Erythroblast (primary cell): ENCODE data around the gene NDUFA3.

Experiments used
- GATA1 ChIP-seq: IDR thresholded peaks from 2 replicates; pipeline ENCODE4 v1.6.1; 2011; ENCODE audit warnings: low read depth, mild to moderate bottlenecking, control low read depth, low read length, moderate library complexity
- POLR2A ChIP-seq: IDR thresholded peaks from 2 replicates; pipeline ENCODE4 v1.6.1; 2011; ENCODE audit warnings: mild to moderate bottlenecking, low read length

DNA sequence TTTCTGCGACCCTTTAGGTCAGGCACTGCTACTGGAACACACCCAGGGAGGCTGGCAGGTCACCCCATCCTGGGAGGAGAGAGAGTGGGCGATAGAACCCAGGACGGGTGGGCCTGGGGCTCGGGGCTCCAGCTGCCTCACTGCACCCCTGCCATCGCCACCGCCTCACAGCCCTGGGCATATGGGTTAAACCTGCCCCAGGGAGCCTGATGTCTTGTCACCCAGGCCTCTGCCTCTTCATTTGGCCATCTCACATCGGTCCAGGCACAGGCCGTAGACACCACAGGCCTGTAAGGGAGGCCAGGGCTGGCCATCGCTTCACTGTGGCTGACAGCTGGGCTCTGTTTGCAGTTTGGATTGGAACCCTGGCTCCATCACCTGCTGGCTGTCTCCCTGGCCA lies 23.1 kb downstream of the NDUFA3 start:
- TF ChIP-seq POLR2A (no peak), GATA1 (no peak)
